Measurements from ENCODE around the gene CTDP1.

Gene CTDP1

GRCh38 chr18:79735071-79735980 is 55.7 kb downstream of the CTDP1 start:
- no peaks in the 10 kb centered on the region for H3F3A ChIP-seq (ENCODE audit: insufficient read depth, low read length)
- H3K4me2 ChIP-seq (ENCODE audit: low read length): no peak overlapping the region
- no peak overlapping the region for H3K27ac ChIP-seq (ENCODE audit: low read depth, low read length, poor library complexity, severe bottlenecking)
- no peak overlapping the region for H3K4me3 ChIP-seq (ENCODE audit: low read depth, low read length, poor library complexity, severe bottlenecking)
- H3K4me1 ChIP-seq (ENCODE audit: insufficient read depth, low read length, severe bottlenecking): no peaks in the 10 kb centered on the region
- H3K9me2 ChIP-seq (ENCODE audit: low read depth, low read length): no peaks in the 10 kb centered on the region
- H3K9me3 ChIP-seq (ENCODE audit: low read length): peaks cover 33% of the 10 kb centered on the region
- no peaks in the 10 kb centered on the region for H3K27me3 ChIP-seq (ENCODE audit: insufficient read depth, low read length)
- no peaks in the 10 kb centered on the region for H3K79me2 ChIP-seq (ENCODE audit: insufficient read depth, low read length)
- H4K20me1 ChIP-seq (ENCODE audit: insufficient read depth, low read length): no peaks in the 10 kb centered on the region
- H3K9ac ChIP-seq (ENCODE audit: low read length): no peak overlapping the region
- no peak overlapping the region for H2AFZ ChIP-seq (ENCODE audit: low read length)
- no peak for TF ChIP-seq EZH2 (IDR thresholded peaks at IDR 0.05; ENCODE audit: borderline replicate concordance, low read length)
- TF ChIP-seq, protein P1, sequence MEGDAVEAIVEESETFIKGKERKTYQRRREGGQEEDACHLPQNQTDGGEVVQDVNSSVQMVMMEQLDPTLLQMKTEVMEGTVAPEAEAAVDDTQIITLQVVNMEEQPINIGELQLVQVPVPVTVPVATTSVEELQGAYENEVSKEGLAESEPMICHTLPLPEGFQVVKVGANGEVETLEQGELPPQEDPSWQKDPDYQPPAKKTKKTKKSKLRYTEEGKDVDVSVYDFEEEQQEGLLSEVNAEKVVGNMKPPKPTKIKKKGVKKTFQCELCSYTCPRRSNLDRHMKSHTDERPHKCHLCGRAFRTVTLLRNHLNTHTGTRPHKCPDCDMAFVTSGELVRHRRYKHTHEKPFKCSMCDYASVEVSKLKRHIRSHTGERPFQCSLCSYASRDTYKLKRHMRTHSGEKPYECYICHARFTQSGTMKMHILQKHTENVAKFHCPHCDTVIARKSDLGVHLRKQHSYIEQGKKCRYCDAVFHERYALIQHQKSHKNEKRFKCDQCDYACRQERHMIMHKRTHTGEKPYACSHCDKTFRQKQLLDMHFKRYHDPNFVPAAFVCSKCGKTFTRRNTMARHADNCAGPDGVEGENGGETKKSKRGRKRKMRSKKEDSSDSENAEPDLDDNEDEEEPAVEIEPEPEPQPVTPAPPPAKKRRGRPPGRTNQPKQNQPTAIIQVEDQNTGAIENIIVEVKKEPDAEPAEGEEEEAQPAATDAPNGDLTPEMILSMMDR (IDR thresholded peaks at IDR 0.05; ENCODE audit: low read length): no peak
- H3K36me3 ChIP-seq (ENCODE audit: insufficient read depth, low read length): peaks cover 96% of the 10 kb centered on the region

- TF ChIP-seq, protein P1 (IDR thresholded peaks at IDR 0.05; ENCODE audit: low read length): no peak
- TF ChIP-seq EZH2 (IDR thresholded peaks at IDR 0.05; ENCODE audit: borderline replicate concordance, low read length): no peak
- no peak overlapping the region for H3K4me2 ChIP-seq (ENCODE audit: low read length)
- H3K4me3 ChIP-seq (ENCODE audit: low read depth, low read length, poor library complexity, severe bottlenecking): no peak overlapping the region
- no peaks in the 10 kb centered on the region for H4K20me1 ChIP-seq (ENCODE audit: insufficient read depth, low read length)
- H3K27me3 ChIP-seq (ENCODE audit: insufficient read depth, low read length): no peaks in the 10 kb centered on the region
- no peaks in the 10 kb centered on the region for H3K9me2 ChIP-seq (ENCODE audit: low read depth, low read length)
- peaks cover 96% of the 10 kb centered on the region for H3K36me3 ChIP-seq (ENCODE audit: insufficient read depth, low read length)
- H3K79me2 ChIP-seq (ENCODE audit: insufficient read depth, low read length): no peaks in the 10 kb centered on the region
- H3K9me3 ChIP-seq (ENCODE audit: low read length): peaks cover 24% of the 10 kb centered on the region
- no peak overlapping the region for H2AFZ ChIP-seq (ENCODE audit: low read length)
- H3K27ac ChIP-seq (ENCODE audit: low read depth, low read length, poor library complexity, severe bottlenecking): no peak overlapping the region
- no peaks in the 10 kb centered on the region for H3K4me1 ChIP-seq (ENCODE audit: insufficient read depth, low read length, severe bottlenecking)
- H3K9ac ChIP-seq (ENCODE audit: low read length): no peak overlapping the region
- no peaks in the 10 kb centered on the region for H3F3A ChIP-seq (ENCODE audit: insufficient read depth, low read length)
These were observed 56.6 kb downstream of the CTDP1 start for GRCh38 chr18:79736230-79736629.

DNA sequence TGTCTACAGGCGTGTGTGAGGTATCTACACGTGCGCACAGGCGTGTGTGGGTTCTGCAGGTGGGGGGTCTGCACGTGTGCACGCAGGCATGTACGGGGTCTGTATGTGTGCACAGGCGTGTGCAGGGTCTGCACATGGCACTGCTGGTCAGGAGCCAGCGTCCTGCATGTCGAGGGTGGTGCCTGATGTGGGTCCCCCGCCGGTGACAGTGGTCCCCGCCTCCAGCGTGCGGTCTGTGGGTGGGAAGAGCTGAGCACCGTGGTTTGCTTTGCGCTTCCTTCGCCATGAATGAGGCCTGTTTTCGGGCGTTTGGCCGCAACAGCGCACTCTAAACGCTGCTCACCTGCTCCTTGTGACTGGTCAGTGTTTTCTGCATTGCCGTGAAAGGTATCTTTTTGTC is 57.2 kb downstream of the CTDP1 start:
- no peak overlapping the region for H3K9ac ChIP-seq (ENCODE audit: low read length)
- TF ChIP-seq EZH2 (IDR thresholded peaks at IDR 0.05; ENCODE audit: borderline replicate concordance, low read length): no peak
- TF ChIP-seq, protein P1 (IDR thresholded peaks at IDR 0.05; ENCODE audit: low read length): no peak
- H3K79me2 ChIP-seq (ENCODE audit: insufficient read depth, low read length): no peaks in the 10 kb centered on the region
- H3K9me2 ChIP-seq (ENCODE audit: low read depth, low read length): no peaks in the 10 kb centered on the region
- H3K27me3 ChIP-seq (ENCODE audit: insufficient read depth, low read length): no peaks in the 10 kb centered on the region
- no peaks in the 10 kb centered on the region for H4K20me1 ChIP-seq (ENCODE audit: insufficient read depth, low read length)
- H3K27ac ChIP-seq (ENCODE audit: low read depth, low read length, poor library complexity, severe bottlenecking): no peak overlapping the region
- no peak overlapping the region for H3K4me3 ChIP-seq (ENCODE audit: low read depth, low read length, poor library complexity, severe bottlenecking)
- no peak overlapping the region for H2AFZ ChIP-seq (ENCODE audit: low read length)
- peaks cover 18% of the 10 kb centered on the region for H3K9me3 ChIP-seq (ENCODE audit: low read length)
- H3K4me2 ChIP-seq (ENCODE audit: low read length): no peak overlapping the region
- H3F3A ChIP-seq (ENCODE audit: insufficient read depth, low read length): no peaks in the 10 kb centered on the region
- no peaks in the 10 kb centered on the region for H3K4me1 ChIP-seq (ENCODE audit: insufficient read depth, low read length, severe bottlenecking)
- H3K36me3 ChIP-seq (ENCODE audit: insufficient read depth, low read length): peaks cover 95% of the 10 kb centered on the region

Measured in OCI-LY1 (cell line).